GM12878 (cell line): ENCODE data around the gene NELL1.

ENCODE experiments used
- CEBPZ ChIP-seq: fragments of 150-350 bp; IDR thresholded peaks from 2 replicates; pipeline ENCODE4 v1.6.1; 2016; ENCODE audit warnings: low read depth, low read length
- CTCF ChIP-seq, 3 experiments: IDR thresholded peaks in 2 of 3; conservative IDR thresholded peaks in 1 of 3; 2 replicates each; pipeline ENCODE4 v1.5.1; 2011; ENCODE audit warnings: low read depth in 3 of 3, low read length in 3 of 3, mild to moderate bottlenecking in 3 of 3, control low read depth in 2 of 3, moderate library complexity in 2 of 3, inconsistent platforms in 1 of 3, mixed read lengths in 1 of 3; ENCODE audit not compliant: control insufficient read depth in 2 of 3, insufficient read depth in 1 of 3; ENCODE audit errors: extremely low read depth in 1 of 3
- DPF2 ChIP-seq: fragments of 450-650 bp; IDR thresholded peaks from 2 replicates; pipeline ENCODE4 v1.6.1; 2017; ENCODE audit warnings: mild to moderate bottlenecking
- GABPA ChIP-seq: IDR thresholded peaks from 2 replicates; pipeline ENCODE4 v1.6.1; 2014; ENCODE audit warnings: antibody characterized with exemption, low read depth, mild to moderate bottlenecking, inconsistent platforms
- RCOR1 ChIP-seq: conservative IDR thresholded peaks from 2 replicates; pipeline ENCODE4 v1.6.1; 2012; ENCODE audit warnings: low read depth, low read length, improper control_type of control experiment
- RUNX3 ChIP-seq: IDR thresholded peaks from 2 replicates; pipeline ENCODE4 v1.6.1; 2012; ENCODE audit warnings: low read length, inconsistent platforms
- TAF1 ChIP-seq: IDR thresholded peaks from 2 replicates; pipeline ENCODE4 v1.6.1; 2011; ENCODE audit warnings: mild to moderate bottlenecking, low read depth, low read length, borderline replicate concordance

GRCh38 chr11:21072558-21072957 lies 403.2 kb downstream of the NELL1 start:
- no peak for TF ChIP-seq RCOR1
- TF ChIP-seq CTCF (IDR thresholded peaks at IDR 0.05 in 2 of 3, conservative IDR thresholded peaks at IDR 0.05 in 1 of 3; ENCODE audit: control insufficient read depth in 2 of 3, extremely low read depth in 1 of 3, insufficient read depth in 1 of 3, low read depth in 3 of 3, low read length in 3 of 3): no peak
- TF ChIP-seq CEBPZ: no peak
- TF ChIP-seq GABPA: no peak
- TF ChIP-seq RUNX3: no peak
- TF ChIP-seq DPF2: no peak
- TF ChIP-seq TAF1: no peak
